HepG2 (cell line): ENCODE results near the gene LPIN3. TPM values are rescaled to one million over a fixed set of nuclear protein-coding genes. Genes with fewer than 3 reads are reported as not detected.

Experiments used
- CENPX ChIP-seq: sonication (generic); formaldehyde crosslinking; IDR thresholded peaks from 2 replicates; pipeline ENCODE4 v1.9.0; 2021; ENCODE audit warnings: mild to moderate bottlenecking, missing genetic modification reagents, moderate library complexity
- HIVEP1 ChIP-seq: sonication (generic); formaldehyde crosslinking; IDR thresholded peaks from 2 replicates; pipeline ENCODE4 v1.4.0; 2020; ENCODE audit warnings: mild to moderate bottlenecking, missing genetic modification reagents
- HNRNPLL ChIP-seq: fragments of 200-400 bp; formaldehyde crosslinking; IDR thresholded peaks from 2 replicates; pipeline ENCODE4 v1.6.1; 2017; ENCODE audit warnings: mild to moderate bottlenecking, low read depth, low read length; ENCODE audit not compliant: poor library complexity, severe bottlenecking
- HOXA7 ChIP-seq: sonication (generic); formaldehyde crosslinking; IDR thresholded peaks from 2 replicates; pipeline ENCODE4 v1.8.1; 2022; ENCODE audit warnings: mild to moderate bottlenecking, missing genetic modification reagents, moderate library complexity
- POLR2A ChIP-seq, 2 experiments: IDR thresholded peaks; 2 replicates each; pipeline ENCODE4 v1.6.1; 2011; ENCODE audit warnings: low read depth in 2 of 2, low read length in 2 of 2, mild to moderate bottlenecking in 1 of 2, moderate library complexity in 1 of 2; ENCODE audit not compliant: insufficient read depth in 1 of 2
- REPIN1 ChIP-seq: sonication (generic); formaldehyde crosslinking; IDR thresholded peaks from 2 replicates; pipeline ENCODE4 v1.8.0; 2022; ENCODE audit warnings: missing genetic modification reagents, low read depth, mild to moderate bottlenecking, borderline replicate concordance
- RFXANK ChIP-seq: IDR thresholded peaks from 2 replicates; pipeline ENCODE4 v1.6.1; 2016
- SIN3A ChIP-seq: IDR thresholded peaks from 2 replicates; pipeline ENCODE4 v1.6.1; 2011; ENCODE audit warnings: low read depth, mild to moderate bottlenecking, control low read depth, low read length, borderline replicate concordance
- TGIF2 ChIP-seq: IDR thresholded peaks from 2 replicates; pipeline ENCODE4 v1.6.1; 2016; ENCODE audit warnings: control low read depth, missing compliant biosample characterization
- ZNF34 ChIP-seq: sonication (generic); formaldehyde crosslinking; IDR thresholded peaks from 2 replicates; pipeline ENCODE4 v1.4.0; 2020; ENCODE audit warnings: mild to moderate bottlenecking, missing genetic modification reagents, borderline replicate concordance
- ZNF44 ChIP-seq: sonication (generic); formaldehyde crosslinking; IDR thresholded peaks from 2 replicates; pipeline ENCODE4 v1.5.1; 2020; ENCODE audit warnings: mild to moderate bottlenecking, missing genetic modification reagents
- polyA plus RNA-seq, 8 experiments: library from polyadenylated mRNA; depleted of rRNA in 3 of 8; stranded (reverse) in 7 of 8; unstranded in 1 of 8; fragments of >200 nt; fragmentation: Illumina TruSeq in 4 of 8; extraction: Trizol in 4 of 8; gene quantifications; 2 replicates each; pipeline versions ENCODE4 v1.2.1 to v1.2.3, GENCODE V29; 2011 to 2016; ENCODE audit warnings: low read depth in 4 of 8, missing spikeins in 1 of 8, mixed read lengths in 1 of 8; ENCODE audit not compliant: insufficient read depth in 1 of 8
- total RNA-seq, 5 experiments: library from RNA; depleted of rRNA; stranded (reverse); fragments of >200 nt; fragmentation: Illumina TruSeq; extraction: Trizol; gene quantifications; 2 replicates each; pipeline ENCODE4 v1.2.3, GENCODE V29; 2016; ENCODE audit warnings: low read depth in 1 of 5
- TF ChIP-seq, protein P1 (sequence below): IDR thresholded peaks from 2 replicates; pipeline ENCODE4 v1.6.1; 2016; ENCODE audit warnings: control low read depth
- TF ChIP-seq, protein P2 (sequence below): sonication (generic); formaldehyde crosslinking; IDR thresholded peaks from 2 replicates; pipeline ENCODE4 v1.4.0; 2020; ENCODE audit warnings: mild to moderate bottlenecking, missing genetic modification reagents, borderline replicate concordance
- TF ChIP-seq, protein P3 (sequence below): sonication (generic); formaldehyde crosslinking; IDR thresholded peaks from 2 replicates; pipeline ENCODE4 v1.5.0; 2020; ENCODE audit warnings: missing genetic modification reagents, mild to moderate bottlenecking, borderline replicate concordance
- TF ChIP-seq, protein P4 (sequence below): sonication (generic); formaldehyde crosslinking; IDR thresholded peaks from 2 replicates; pipeline ENCODE4 v1.5.0; 2020; ENCODE audit warnings: mild to moderate bottlenecking, missing genetic modification reagents, borderline replicate concordance

The LPIN3 gene
- total and polyA plus RNA-seq, 2 of the 13 experiments (the other 11 are each of a cell fraction or from before 2014, with no cell fraction given): 14.2 to 28.6 TPM

DNA sequence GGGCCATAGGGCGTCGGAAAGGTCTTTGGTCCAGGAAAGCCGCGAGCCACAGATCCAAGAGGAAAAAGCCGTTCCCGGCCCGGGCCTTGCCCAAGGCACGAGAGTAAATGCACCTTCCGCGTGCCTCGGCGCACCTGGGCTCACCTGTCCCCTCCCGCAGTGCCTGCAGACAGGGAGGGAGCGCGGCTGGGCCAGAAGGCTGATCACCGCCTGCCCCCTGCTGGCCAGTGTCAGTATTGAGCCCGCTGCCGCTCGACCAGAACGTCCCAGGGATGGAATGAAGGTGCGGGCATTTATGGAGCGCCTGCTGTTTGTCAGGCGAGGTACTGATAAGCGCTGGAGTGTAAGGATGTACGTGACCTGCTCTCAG lies 679 bp upstream of the LPIN3 start (continued):
- TF ChIP-seq, protein P1, sequence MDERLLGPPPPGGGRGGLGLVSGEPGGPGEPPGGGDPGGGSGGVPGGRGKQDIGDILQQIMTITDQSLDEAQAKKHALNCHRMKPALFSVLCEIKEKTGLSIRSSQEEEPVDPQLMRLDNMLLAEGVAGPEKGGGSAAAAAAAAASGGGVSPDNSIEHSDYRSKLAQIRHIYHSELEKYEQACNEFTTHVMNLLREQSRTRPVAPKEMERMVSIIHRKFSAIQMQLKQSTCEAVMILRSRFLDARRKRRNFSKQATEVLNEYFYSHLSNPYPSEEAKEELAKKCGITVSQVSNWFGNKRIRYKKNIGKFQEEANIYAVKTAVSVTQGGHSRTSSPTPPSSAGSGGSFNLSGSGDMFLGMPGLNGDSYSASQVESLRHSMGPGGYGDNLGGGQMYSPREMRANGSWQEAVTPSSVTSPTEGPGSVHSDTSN (CRISPR knock-in tag): no peak
- TF ChIP-seq RFXANK (CRISPR knock-in tag) (no peak), HNRNPLL (no peak), REPIN1 (CRISPR knock-in tag) (peak; percentile 41; the same call in 1 of the 2 replicates), TGIF2 (CRISPR knock-in tag) (peak; percentile 55; the same call in 1 of the 2 replicates), ZNF34 (CRISPR knock-in tag) (no peak), HIVEP1 (peak; percentile 62; the same call in 1 of the 2 replicates), HOXA7 (CRISPR knock-in tag) (no peak), CENPX (CRISPR knock-in tag) (no peak), POLR2A (IDR thresholded peaks at IDR 0.05; ENCODE audit: insufficient read depth in 1 of 2, low read depth in 2 of 2, low read length in 2 of 2) (no peak), SIN3A (no peak), ZNF44 (CRISPR knock-in tag) (0 out of 2 replicates have a peak, but pooled peaks have one; percentile 46)
- TF ChIP-seq, protein P2, sequence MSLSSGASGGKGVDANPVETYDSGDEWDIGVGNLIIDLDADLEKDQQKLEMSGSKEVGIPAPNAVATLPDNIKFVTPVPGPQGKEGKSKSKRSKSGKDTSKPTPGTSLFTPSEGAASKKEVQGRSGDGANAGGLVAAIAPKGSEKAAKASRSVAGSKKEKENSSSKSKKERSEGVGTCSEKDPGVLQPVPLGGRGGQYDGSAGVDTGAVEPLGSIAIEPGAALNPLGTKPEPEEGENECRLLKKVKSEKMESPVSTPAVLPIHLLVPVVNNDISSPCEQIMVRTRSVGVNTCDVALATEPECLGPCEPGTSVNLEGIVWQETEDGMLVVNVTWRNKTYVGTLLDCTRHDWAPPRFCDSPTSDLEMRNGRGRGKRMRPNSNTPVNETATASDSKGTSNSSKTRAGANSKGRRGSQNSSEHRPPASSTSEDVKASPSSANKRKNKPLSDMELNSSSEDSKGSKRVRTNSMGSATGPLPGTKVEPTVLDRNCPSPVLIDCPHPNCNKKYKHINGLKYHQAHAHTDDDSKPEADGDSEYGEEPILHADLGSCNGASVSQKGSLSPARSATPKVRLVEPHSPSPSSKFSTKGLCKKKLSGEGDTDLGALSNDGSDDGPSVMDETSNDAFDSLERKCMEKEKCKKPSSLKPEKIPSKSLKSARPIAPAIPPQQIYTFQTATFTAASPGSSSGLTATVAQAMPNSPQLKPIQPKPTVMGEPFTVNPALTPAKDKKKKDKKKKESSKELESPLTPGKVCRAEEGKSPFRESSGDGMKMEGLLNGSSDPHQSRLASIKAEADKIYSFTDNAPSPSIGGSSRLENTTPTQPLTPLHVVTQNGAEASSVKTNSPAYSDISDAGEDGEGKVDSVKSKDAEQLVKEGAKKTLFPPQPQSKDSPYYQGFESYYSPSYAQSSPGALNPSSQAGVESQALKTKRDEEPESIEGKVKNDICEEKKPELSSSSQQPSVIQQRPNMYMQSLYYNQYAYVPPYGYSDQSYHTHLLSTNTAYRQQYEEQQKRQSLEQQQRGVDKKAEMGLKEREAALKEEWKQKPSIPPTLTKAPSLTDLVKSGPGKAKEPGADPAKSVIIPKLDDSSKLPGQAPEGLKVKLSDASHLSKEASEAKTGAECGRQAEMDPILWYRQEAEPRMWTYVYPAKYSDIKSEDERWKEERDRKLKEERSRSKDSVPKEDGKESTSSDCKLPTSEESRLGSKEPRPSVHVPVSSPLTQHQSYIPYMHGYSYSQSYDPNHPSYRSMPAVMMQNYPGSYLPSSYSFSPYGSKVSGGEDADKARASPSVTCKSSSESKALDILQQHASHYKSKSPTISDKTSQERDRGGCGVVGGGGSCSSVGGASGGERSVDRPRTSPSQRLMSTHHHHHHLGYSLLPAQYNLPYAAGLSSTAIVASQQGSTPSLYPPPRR (CRISPR knock-in tag): peak; percentile 28; the same call in 1 of the 2 replicates
- TF ChIP-seq, protein P3, sequence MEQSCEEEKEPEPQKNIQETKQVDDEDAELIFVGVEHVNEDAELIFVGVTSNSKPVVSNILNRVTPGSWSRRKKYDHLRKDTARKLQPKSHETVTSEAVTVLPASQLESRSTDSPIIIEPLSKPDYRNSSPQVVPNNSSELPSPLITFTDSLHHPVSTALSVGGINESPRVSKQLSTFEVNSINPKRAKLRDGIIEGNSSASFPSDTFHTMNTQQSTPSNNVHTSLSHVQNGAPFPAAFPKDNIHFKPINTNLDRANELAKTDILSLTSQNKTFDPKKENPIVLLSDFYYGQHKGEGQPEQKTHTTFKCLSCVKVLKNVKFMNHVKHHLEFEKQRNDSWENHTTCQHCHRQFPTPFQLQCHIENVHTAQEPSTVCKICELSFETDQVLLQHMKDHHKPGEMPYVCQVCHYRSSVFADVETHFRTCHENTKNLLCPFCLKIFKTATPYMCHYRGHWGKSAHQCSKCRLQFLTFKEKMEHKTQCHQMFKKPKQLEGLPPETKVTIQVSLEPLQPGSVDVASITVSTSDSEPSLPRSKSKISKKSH (CRISPR knock-in tag): peak; percentile 83
- TF ChIP-seq, protein P4, sequence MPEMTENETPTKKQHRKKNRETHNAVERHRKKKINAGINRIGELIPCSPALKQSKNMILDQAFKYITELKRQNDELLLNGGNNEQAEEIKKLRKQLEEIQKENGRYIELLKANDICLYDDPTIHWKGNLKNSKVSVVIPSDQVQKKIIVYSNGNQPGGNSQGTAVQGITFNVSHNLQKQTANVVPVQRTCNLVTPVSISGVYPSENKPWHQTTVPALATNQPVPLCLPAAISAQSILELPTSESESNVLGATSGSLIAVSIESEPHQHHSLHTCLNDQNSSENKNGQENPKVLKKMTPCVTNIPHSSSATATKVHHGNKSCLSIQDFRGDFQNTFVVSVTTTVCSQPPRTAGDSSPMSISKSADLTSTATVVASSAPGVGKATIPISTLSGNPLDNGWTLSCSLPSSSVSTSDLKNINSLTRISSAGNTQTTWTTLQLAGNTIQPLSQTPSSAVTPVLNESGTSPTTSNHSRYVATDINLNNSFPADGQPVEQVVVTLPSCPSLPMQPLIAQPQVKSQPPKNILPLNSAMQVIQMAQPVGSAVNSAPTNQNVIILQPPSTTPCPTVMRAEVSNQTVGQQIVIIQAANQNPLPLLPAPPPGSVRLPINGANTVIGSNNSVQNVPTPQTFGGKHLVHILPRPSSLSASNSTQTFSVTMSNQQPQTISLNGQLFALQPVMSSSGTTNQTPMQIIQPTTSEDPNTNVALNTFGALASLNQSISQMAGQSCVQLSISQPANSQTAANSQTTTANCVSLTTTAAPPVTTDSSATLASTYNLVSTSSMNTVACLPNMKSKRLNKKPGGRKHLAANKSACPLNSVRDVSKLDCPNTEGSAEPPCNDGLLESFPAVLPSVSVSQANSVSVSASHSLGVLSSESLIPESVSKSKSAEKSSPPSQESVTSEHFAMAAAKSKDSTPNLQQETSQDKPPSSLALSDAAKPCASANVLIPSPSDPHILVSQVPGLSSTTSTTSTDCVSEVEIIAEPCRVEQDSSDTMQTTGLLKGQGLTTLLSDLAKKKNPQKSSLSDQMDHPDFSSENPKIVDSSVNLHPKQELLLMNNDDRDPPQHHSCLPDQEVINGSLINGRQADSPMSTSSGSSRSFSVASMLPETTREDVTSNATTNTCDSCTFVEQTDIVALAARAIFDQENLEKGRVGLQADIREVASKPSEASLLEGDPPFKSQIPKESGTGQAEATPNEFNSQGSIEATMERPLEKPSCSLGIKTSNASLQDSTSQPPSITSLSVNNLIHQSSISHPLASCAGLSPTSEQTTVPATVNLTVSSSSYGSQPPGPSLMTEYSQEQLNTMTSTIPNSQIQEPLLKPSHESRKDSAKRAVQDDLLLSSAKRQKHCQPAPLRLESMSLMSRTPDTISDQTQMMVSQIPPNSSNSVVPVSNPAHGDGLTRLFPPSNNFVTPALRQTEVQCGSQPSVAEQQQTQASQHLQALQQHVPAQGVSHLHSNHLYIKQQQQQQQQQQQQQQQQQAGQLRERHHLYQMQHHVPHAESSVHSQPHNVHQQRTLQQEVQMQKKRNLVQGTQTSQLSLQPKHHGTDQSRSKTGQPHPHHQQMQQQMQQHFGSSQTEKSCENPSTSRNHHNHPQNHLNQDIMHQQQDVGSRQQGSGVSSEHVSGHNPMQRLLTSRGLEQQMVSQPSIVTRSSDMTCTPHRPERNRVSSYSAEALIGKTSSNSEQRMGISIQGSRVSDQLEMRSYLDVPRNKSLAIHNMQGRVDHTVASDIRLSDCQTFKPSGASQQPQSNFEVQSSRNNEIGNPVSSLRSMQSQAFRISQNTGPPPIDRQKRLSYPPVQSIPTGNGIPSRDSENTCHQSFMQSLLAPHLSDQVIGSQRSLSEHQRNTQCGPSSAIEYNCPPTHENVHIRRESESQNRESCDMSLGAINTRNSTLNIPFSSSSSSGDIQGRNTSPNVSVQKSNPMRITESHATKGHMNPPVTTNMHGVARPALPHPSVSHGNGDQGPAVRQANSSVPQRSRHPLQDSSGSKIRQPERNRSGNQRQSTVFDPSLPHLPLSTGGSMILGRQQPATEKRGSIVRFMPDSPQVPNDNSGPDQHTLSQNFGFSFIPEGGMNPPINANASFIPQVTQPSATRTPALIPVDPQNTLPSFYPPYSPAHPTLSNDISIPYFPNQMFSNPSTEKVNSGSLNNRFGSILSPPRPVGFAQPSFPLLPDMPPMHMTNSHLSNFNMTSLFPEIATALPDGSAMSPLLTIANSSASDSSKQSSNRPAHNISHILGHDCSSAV (CRISPR knock-in tag): no peak
